Measurements from ENCODE around the gene HAUS3. TPM values are rescaled to one million over a fixed set of nuclear protein-coding genes. Genes with fewer than 3 reads are reported as not detected.

The HAUS3 gene
- 10 to 100 TPM in 3 of 4 donors, 1 to 10 TPM in 1; 7.4 to 29.9 (median 14.2) TPM for total RNA-seq

- Histone ChIP-seq H3K4me3 (peak within 1 kb of the TSS; percentile 80 to 87), H3K27me3 (no peaks in the 10 kb centered on the region), H3K9me3 (no peaks in the 10 kb centered on the region), H3K36me3 (no peaks in the 10 kb centered on the region), H3K4me1 (peaks cover 8 to 12% of the 10 kb centered on the region in 2 donors), H3K27ac (peak within 1 kb of the TSS; percentile 57 to 77)
- TF ChIP-seq CTCF (IDR thresholded peaks at IDR 0.05) (peak in 1 of 4 experiments; percentile 38), POLR2A (IDR thresholded peaks at IDR 0.05) (peak; percentile 69 to 83)
- peak; percentile 98 to 99 for DNase-seq
- intact Hi-C loops (cut with DNase I; ENCODE audit: low total_unique reads) = no loop called here
These were observed at the start of gene HAUS3, which contains the start of gene POLN for GRCh38 chr4:2241410-2242353. TSS of gene HAUS3 (minus strand) at chr4:2242121. CDS start at chr4:2240946, 1,175 bp downstream. TSS of gene POLN (minus strand) at chr4:2242121. CDS start at chr4:2229231, 12,890 bp downstream.

GRCh38 chr4:2290974-2291704 is 49.2 kb upstream of the HAUS3 start:
- no peak for TF ChIP-seq POLR2A (IDR thresholded peaks at IDR 0.05)
- no peak for TF ChIP-seq CTCF (IDR thresholded peaks at IDR 0.05)
- no peaks in the 10 kb centered on the region for H3K9me3 ChIP-seq
- H3K4me3 ChIP-seq = no peak overlapping the region
- H3K27ac ChIP-seq = no peak overlapping the region
- no peaks in the 10 kb centered on the region for H3K36me3 ChIP-seq
- H3K27me3 ChIP-seq = no peaks in the 10 kb centered on the region
- peaks cover 0 to 5% of the 10 kb centered on the region in 2 donors for H3K4me1 ChIP-seq
- intact Hi-C loops (cut with DNase I; ENCODE audit: low total_unique reads) = no loop called here
- DNase-seq = peak; percentile 11 to 15

- no peaks in the 10 kb centered on the region for H3K27me3 ChIP-seq
- no peaks in the 10 kb centered on the region for H3K36me3 ChIP-seq
- no peak overlapping the region for H3K4me3 ChIP-seq
- no peaks in the 10 kb centered on the region for H3K9me3 ChIP-seq
- no peak for TF ChIP-seq POLR2A (IDR thresholded peaks at IDR 0.05)
- no peak for TF ChIP-seq CTCF (IDR thresholded peaks at IDR 0.05)
- no peak overlapping the region for H3K27ac ChIP-seq
- peak; percentile 13 for DNase-seq
- H3K4me1 ChIP-seq = peaks cover 0 to 5% of the 10 kb centered on the region in 2 donors
- intact Hi-C loops (cut with DNase I; ENCODE audit: low total_unique reads) = no loop called here
These were observed 48.6 kb upstream of the HAUS3 start for GRCh38 chr4:2290488-2290887.

GRCh38 chr4:2289955-2290333 is 48.0 kb upstream of the HAUS3 start:
- Histone ChIP-seq H3K4me3 (no peak overlapping the region), H3K4me1 (peaks cover 0 to 5% of the 10 kb centered on the region in 2 donors), H3K36me3 (no peaks in the 10 kb centered on the region), H3K27ac (no peak overlapping the region), H3K27me3 (no peaks in the 10 kb centered on the region), H3K9me3 (no peaks in the 10 kb centered on the region)
- peak in 1 of 2 donors; percentile 11 for DNase-seq
- intact Hi-C loops (cut with DNase I; ENCODE audit: low total_unique reads) = no loop called here
- no peak for TF ChIP-seq CTCF (IDR thresholded peaks at IDR 0.05)
- TF ChIP-seq POLR2A (IDR thresholded peaks at IDR 0.05) = no peak

Measured in uterus (tissue), 4 donors.